Sigmoid colon (tissue), 7 donors: ENCODE data around the gene ZNF608. TPM values are rescaled to one million over a fixed set of nuclear protein-coding genes. Genes with fewer than 3 reads are reported as not detected.

Experiments used
- DNase-seq: peaks from one replicate; pipeline ENCODE4 v3.0.0-alpha.2; 2019
- H3K27ac ChIP-seq, 4 donors: fragments of 200-600 bp; sonication (generic); one replicate each; pipeline ENCODE4 v1.5.1; 2016 to 2019; ENCODE audit warnings: mild to moderate bottlenecking in 1 of 4
- H3K27me3 ChIP-seq, 3 donors: fragments of 200-600 bp; sonication (generic); one replicate each; pipeline ENCODE4 v1.5.1; 2019; ENCODE audit warnings: mild to moderate bottlenecking in 1 of 3
- H3K36me3 ChIP-seq, 4 donors: fragments of 200-600 bp; sonication (generic); one replicate each; pipeline ENCODE4 v1.5.1; 2016 to 2019
- H3K4me1 ChIP-seq, 4 donors: fragments of 200-600 bp; sonication (generic); one replicate each; pipeline ENCODE4 v1.5.1; 2017 to 2019
- H3K4me3 ChIP-seq, 4 donors: fragments of 200-600 bp; sonication (generic); one replicate each; pipeline ENCODE4 v1.5.1; 2017 to 2019; ENCODE audit warnings: mild to moderate bottlenecking in 2 of 4, moderate library complexity in 1 of 4
- H3K9me3 ChIP-seq, 4 donors: fragments of 200-600 bp in 3 of 4; sonication (generic) in 3 of 4; one replicate each; pipeline versions ENCODE4 v1.5.1 to v1.6.1; 2013 to 2019
- EP300 ChIP-seq, 4 donors: sonication (generic); formaldehyde crosslinking; IDR thresholded peaks; one replicate each; pipeline ENCODE4 v1.6.1; 2017; ENCODE audit warnings: antibody characterized with exemption in 4 of 4
- POLR2A ChIP-seq, 2 donors: fragments of 450-650 bp; IDR thresholded peaks; one replicate each; pipeline ENCODE4 v1.6.1; 2016; ENCODE audit warnings: antibody characterized with exemption in 2 of 2, mild to moderate bottlenecking in 2 of 2, moderate library complexity in 2 of 2
- POLR2AphosphoS5 ChIP-seq, 4 donors: sonication (generic); formaldehyde crosslinking; IDR thresholded peaks; one replicate each; pipeline ENCODE4 v1.6.1; 2017; ENCODE audit warnings: antibody characterized with exemption in 4 of 4
- WGBS, 2 donors: extraction: QIAGEN DNeasy Blood & Tissue Kit; methylation state at CpG; one replicate each; pipeline ENCODE4 v1.1.7; 2013; 5-methylcytosine and 5-hydroxymethylcytosine counted together
- intact Hi-C: fragments of 100-400 bp; cut with DNase I; formaldehyde crosslinking; loops from one replicate; pipeline ENCODE4 v1.15.1; 2023
- polyA plus RNA-seq, 3 donors: library from polyadenylated mRNA; stranded (reverse); fragments of 200-250 nt; gene quantifications; one replicate each; pipeline ENCODE4 v1.2.3, GENCODE V29; 2013
- total RNA-seq, 4 donors: library from RNA; depleted of rRNA; stranded (reverse); fragments of >200 nt; gene quantifications; one replicate each; pipeline ENCODE4 v1.1.0, GENCODE V29; 2016
- TF ChIP-seq, protein P1 (sequence below), 4 experiments: fragments of 450-650 bp in 3 of 4; fragments of 200-600 bp in 1 of 4; IDR thresholded peaks; one replicate each; pipeline ENCODE4 v1.5.1; 2016 to 2019; ENCODE audit warnings: antibody characterized with exemption in 4 of 4, mild to moderate bottlenecking in 3 of 4, moderate library complexity in 2 of 4
- donor health status: healthy with polysubstance abuse.
- donor health status: Bipolar disorder and iron deficiency.
- donor health status: healthy.

The ZNF608 gene
- total and polyA plus RNA-seq, 7 donors = 5.1 to 30.7 (median 17.9) TPM

DNA sequence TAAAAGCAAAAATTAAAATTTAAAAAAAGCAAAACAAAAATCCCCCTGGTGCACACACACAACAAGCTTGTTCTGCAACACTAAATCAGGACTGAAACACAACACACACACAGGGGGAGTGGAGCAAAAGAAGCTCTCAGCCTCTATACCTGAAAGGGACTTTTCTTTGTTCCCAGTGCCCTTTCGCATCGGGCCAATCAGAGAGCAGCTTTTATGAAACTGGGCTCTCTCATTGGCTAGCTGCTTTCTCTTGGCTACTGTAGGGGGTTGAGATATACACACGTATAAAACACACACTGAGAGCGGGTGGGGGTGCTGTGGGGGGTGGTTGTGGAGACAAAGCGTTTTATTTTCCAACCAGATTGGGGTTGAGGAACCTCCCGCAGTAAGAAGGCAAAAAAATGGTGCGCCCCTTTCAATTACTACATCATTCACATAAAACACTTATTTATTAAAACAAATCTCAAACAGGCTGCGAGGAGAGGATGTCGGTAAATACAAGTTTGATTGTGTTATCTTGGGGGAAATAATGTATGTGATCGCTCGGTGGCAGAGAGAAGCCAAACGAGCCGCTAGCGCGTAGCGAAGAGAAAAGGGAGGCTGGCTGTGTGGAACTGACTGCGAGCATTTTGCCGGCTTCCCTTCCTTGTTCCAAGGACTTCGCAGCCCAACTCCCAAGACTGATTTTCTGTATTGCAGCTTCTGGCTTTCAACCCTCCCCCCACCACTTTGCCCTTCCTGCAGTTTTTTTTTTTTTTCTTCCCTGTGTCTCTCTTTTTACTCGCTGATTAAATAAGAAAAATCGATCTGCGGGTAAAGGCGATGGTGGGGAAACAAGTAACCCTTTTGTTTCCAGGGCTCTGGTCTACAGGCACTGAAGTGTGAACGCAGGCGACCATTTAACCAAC lies 2.5 kb upstream of the ZNF608 start:
- 2 to 5% methylated on average over 25 of the region's 25 CpGs for WGBS, 2 donors
- peak; percentile 62 to 92 (median 77) for TF ChIP-seq POLR2AphosphoS5 (IDR thresholded peaks at IDR 0.05)
- TF ChIP-seq, protein P1, sequence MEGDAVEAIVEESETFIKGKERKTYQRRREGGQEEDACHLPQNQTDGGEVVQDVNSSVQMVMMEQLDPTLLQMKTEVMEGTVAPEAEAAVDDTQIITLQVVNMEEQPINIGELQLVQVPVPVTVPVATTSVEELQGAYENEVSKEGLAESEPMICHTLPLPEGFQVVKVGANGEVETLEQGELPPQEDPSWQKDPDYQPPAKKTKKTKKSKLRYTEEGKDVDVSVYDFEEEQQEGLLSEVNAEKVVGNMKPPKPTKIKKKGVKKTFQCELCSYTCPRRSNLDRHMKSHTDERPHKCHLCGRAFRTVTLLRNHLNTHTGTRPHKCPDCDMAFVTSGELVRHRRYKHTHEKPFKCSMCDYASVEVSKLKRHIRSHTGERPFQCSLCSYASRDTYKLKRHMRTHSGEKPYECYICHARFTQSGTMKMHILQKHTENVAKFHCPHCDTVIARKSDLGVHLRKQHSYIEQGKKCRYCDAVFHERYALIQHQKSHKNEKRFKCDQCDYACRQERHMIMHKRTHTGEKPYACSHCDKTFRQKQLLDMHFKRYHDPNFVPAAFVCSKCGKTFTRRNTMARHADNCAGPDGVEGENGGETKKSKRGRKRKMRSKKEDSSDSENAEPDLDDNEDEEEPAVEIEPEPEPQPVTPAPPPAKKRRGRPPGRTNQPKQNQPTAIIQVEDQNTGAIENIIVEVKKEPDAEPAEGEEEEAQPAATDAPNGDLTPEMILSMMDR (IDR thresholded peaks at IDR 0.05) = peak in 1 of 4 experiments; percentile 13
- TF ChIP-seq EP300 (IDR thresholded peaks at IDR 0.05) = no peak
- TF ChIP-seq POLR2A (IDR thresholded peaks at IDR 0.05) = peak; percentile 24 to 62
- intact Hi-C loops = loop anchor here (5.0 to 10.0 kb wide), 6 partner anchors 158 to 1054 kb away; no protein-coding TSS in a partner anchor
- no peaks in the 10 kb centered on the region for H3K36me3 ChIP-seq
- H3K27ac ChIP-seq = peak overlapping the region; percentile 92 to 93 (median 93)
- peak overlapping the region; percentile 64 to 70 (median 68) for H3K4me3 ChIP-seq
- peak; percentile 88 for DNase-seq
- peaks cover 0 to 23% (median 7%) of the 10 kb centered on the region in 4 donors for H3K4me1 ChIP-seq
- no peaks in the 10 kb centered on the region for H3K9me3 ChIP-seq
- no peaks in the 10 kb centered on the region for H3K27me3 ChIP-seq

DNA sequence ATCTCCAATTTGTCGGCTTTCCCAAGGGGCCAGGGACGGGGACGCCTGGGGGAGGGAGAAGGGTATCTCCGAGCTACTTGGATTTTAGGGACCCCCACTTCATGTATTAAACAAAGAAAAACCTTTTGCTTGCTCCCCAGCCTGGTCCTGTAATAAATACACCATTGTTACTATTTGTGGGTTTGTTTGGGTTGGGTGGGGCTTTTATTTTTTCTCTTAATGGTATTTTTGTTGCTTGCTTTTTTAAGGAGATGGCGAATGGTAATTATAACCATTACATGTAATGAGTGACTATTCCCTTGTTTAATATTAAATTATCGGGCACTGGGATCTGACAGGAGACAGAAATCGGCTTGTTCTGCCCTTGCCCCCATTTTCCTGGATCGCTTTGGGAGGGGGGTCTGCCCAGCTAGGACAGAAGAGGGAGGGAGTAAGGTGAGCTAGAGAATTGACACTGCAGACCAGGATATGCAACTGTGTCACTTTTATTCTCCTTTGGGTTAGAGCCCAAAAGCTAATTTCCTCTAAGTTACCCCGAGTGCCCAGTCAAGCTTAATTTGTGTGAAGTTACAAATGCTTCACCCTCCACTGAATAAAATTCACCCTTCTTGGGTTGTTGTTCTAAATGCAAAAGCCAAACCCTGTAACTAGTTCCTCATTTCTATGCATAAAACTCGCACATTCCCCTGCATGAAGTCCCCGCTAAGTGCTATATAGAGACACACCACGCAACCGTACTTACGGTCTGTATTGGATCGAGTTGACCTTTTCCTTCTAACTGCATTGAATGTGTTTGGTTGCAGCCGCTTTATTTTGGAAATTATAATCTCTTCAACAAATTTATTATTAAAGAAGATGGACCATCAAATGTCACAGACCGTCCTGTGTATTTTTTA lies 1.6 kb upstream of the ZNF608 start:
- H3K4me3 ChIP-seq = peak overlapping the region; percentile 64 to 70 (median 68)
- peaks cover 0 to 30% (median 7%) of the 10 kb centered on the region in 4 donors for H3K4me1 ChIP-seq
- WGBS, 2 donors = 1% methylated on average over 17 of the region's 17 CpGs
- no peaks in the 10 kb centered on the region for H3K27me3 ChIP-seq
- no peaks in the 10 kb centered on the region for H3K9me3 ChIP-seq
- TF ChIP-seq, protein P1 (IDR thresholded peaks at IDR 0.05) = no peak
- TF ChIP-seq POLR2AphosphoS5 (IDR thresholded peaks at IDR 0.05) (no peak), EP300 (IDR thresholded peaks at IDR 0.05) (no peak), POLR2A (IDR thresholded peaks at IDR 0.05) (no peak)
- intact Hi-C loops = loop anchor here (2.0 to 10.0 kb wide), 7 partner anchors 159 to 1053 kb away; no protein-coding TSS in a partner anchor
- no peak for DNase-seq
- H3K36me3 ChIP-seq = no peaks in the 10 kb centered on the region
- peak overlapping the region; percentile 92 to 93 (median 93) for H3K27ac ChIP-seq

DNA sequence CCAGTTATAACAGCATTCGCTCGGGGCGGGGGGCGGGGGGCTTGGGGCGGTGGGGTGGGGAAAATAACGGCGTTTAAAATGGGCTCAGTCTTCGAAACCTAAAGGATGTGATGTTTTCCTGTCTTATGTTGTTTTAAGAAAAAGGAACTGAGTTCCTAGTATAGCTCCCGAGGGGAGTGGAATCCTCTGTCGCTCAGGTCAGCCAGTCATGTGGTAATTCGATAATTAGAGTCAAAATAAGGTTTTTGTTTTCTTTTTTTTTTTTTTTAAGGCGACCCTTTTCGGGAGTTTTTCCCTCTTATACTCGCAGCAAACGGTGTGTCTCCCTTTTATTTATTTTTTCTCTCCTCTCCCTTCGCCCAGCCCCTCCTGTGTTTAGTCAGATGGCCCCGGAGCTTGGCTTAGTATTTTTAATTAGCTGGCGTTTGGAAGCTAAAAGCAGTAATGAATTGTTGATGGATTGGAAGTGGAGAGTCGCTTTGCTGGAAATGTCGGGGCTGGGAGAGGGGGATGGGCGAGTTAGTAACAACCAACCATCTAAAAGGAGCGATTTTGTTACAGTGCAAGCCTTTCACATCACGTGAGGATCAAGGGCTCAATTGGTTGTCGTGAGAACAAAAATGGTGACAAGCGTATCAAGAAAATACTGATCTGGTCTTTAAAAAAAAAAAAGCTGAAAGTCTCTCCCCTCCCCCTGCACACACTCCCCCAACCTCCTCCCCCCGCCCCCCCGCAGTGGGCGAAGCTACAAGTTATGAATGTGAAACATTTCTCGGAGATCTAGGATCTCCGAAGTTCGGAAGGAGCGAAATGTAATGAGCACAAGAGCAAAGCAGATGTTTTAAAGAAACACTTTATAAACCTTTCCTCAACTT lies 714 bp upstream of the ZNF608 start:
- Histone ChIP-seq H3K36me3 (no peaks in the 10 kb centered on the region), H3K4me3 (peak overlapping the region; percentile 64 to 70 (median 68)), H3K27ac (peak overlapping the region; percentile 92 to 93 (median 93)), H3K4me1 (peaks cover 0 to 37% (median 13%) of the 10 kb centered on the region in 4 donors), H3K9me3 (no peaks in the 10 kb centered on the region), H3K27me3 (no peaks in the 10 kb centered on the region)
- peak; percentile 34 to 77 (median 62) for TF ChIP-seq POLR2AphosphoS5 (IDR thresholded peaks at IDR 0.05)
- TF ChIP-seq, protein P1 (IDR thresholded peaks at IDR 0.05) = no peak
- TF ChIP-seq EP300 (IDR thresholded peaks at IDR 0.05) = peak in 2 of 4 donors; percentile 52 to 66
- DNase-seq = peak; percentile 90
- intact Hi-C loops = loop anchor here (2.0 to 10.0 kb wide), 7 partner anchors 160 to 1052 kb away; no protein-coding TSS in a partner anchor
- 0 to 1% methylated on average over 32 of the region's 32 CpGs for WGBS, 2 donors
